Vagina (tissue), 2 donors: ENCODE measurements around the gene BRD3OS.

Source experiments
- CTCF ChIP-seq, 3 experiments: fragments of 450-650 bp in 2 of 3; fragments of 200-600 bp in 1 of 3; sonication (generic) in 1 of 3; IDR thresholded peaks; one replicate each; pipeline ENCODE4 v1.5.1; 2017 to 2019; ENCODE audit warnings: antibody characterized with exemption in 3 of 3, mild to moderate bottlenecking in 2 of 3, moderate library complexity in 2 of 3
- POLR2A ChIP-seq, 2 donors: fragments of 450-650 bp; IDR thresholded peaks; one replicate each; pipeline ENCODE4 v1.6.1; 2017; ENCODE audit warnings: antibody characterized with exemption in 2 of 2, mild to moderate bottlenecking in 2 of 2, moderate library complexity in 2 of 2
- POLR2AphosphoS5 ChIP-seq, 2 donors: sonication (generic); formaldehyde crosslinking; IDR thresholded peaks; one replicate each; pipeline ENCODE4 v1.9.0; 2017; ENCODE audit warnings: antibody characterized with exemption in 2 of 2, mild to moderate bottlenecking in 2 of 2, low read depth in 1 of 2; ENCODE audit not compliant: insufficient read depth in 1 of 2

- TF ChIP-seq CTCF (IDR thresholded peaks at IDR 0.05) (no peak), POLR2A (IDR thresholded peaks at IDR 0.05) (no peak), POLR2AphosphoS5 (IDR thresholded peaks at IDR 0.05; ENCODE audit: insufficient read depth in 1 of 2, low read depth in 1 of 2) (no peak)
Measured at GRCh38 chr9:134025606-134026541, 593 bp downstream of the BRD3OS start.
